ENCODE measurements around the gene ANGPT4. TPM values are rescaled to one million over a fixed set of nuclear protein-coding genes. Genes with fewer than 3 reads are reported as not detected.

The ANGPT4 gene
- total and polyA plus RNA-seq, 2 of the 13 experiments (the other 11 are each of a cell fraction or from before 2014, with no cell fraction given), result not detected

- ChIA-PET CTCF (ENCODE audit: low intra/inter-chr PET ratio, low total read pairs) (interaction anchor here (1.4 to 6.5 kb wide), 2 partner anchors 140 to 195 kb away, joined by 6 to 185 read pairs; no protein-coding TSS in a partner anchor), POLR2A (interaction anchor here (1.0 kb wide), 1 partner anchor 124 kb away, joined by 3 read pairs; no protein-coding TSS in a partner anchor)
- WGBS (ENCODE audit: low lambda C conversion rate), result 10% methylated on average over 13 of the region's 13 CpGs
- Histone ChIP-seq H3K27ac (ENCODE audit: extremely low read length, insufficient read depth, low read length) (no peak overlapping the region), H3K9ac (ENCODE audit: insufficient read depth, low read depth, low read length) (no peak overlapping the region), H3K27me3 (ENCODE audit: control insufficient read depth in 1 of 2, insufficient read depth in 2 of 2, low read length in 2 of 2) (peaks cover 12 to 39% of the 10 kb centered on the region in 2 experiments), H2AFZ (ENCODE audit: low read length) (no peak overlapping the region), H3K4me2 (ENCODE audit: low read depth, low read length) (no peak overlapping the region), H4K20me1 (ENCODE audit: insufficient read depth, low read length) (no peaks in the 10 kb centered on the region), H3K36me3 (replicated peaks in 1 of 2; ENCODE audit: control insufficient read depth in 1 of 2, insufficient read depth in 2 of 2, low read length in 2 of 2) (no peaks in the 10 kb centered on the region), H3K9me3 (ENCODE audit: low read length) (no peaks in the 10 kb centered on the region), H3K79me2 (ENCODE audit: insufficient read depth, low read length) (no peaks in the 10 kb centered on the region), H3K4me3 (replicated peaks in 1 of 3; ENCODE audit: insufficient read depth in 1 of 3, low read depth in 2 of 3, low read length in 3 of 3) (no peak overlapping the region), H3K4me1 (ENCODE audit: insufficient read depth, low read length) (no peaks in the 10 kb centered on the region)
- ATAC-seq (peak; percentile 87), DNase-seq (ENCODE audit: low spot score) (peak; percentile 74), FAIRE-seq (peak; percentile 98)
- intact Hi-C loops (cut with micrococcal nuclease; ENCODE audit: unreplicated experiment) (loop anchor here (1.0 kb wide), 1 partner anchor 140 kb away; no protein-coding TSS in a partner anchor), in situ Hi-C loops (cut with HindIII; ENCODE audit: extremely low pct_ligation_motif_present, low pct_unique_long_range_greater_than_20kb) (loop anchor here (5.0 to 10.0 kb wide), 2 partner anchors 139 to 228 kb away; partner anchors contain the start of gene TMEM74B)
- BruUV-seq (replicated peaks), result no TSS peak
- TF ChIP-seq ZSCAN9 (CRISPR knock-in tag; IDR thresholded peaks at IDR 0.05; ENCODE audit: borderline replicate concordance) (0 out of 2 replicates have a peak, but pooled peaks have one; percentile 66), MIER2 (CRISPR knock-in tag; IDR thresholded peaks at IDR 0.05) (peak; percentile 69; the same call in 1 of the 2 replicates), ZNF253 (CRISPR knock-in tag; IDR thresholded peaks at IDR 0.05; ENCODE audit: borderline replicate concordance) (no peak), ZNF710 (CRISPR knock-in tag; IDR thresholded peaks at IDR 0.05; ENCODE audit: borderline replicate concordance) (peak; percentile 47; the same call in 1 of the 2 replicates), SP2 (CRISPR knock-in tag; IDR thresholded peaks at IDR 0.05) (no peak), BHLHE40 (IDR thresholded peaks at IDR 0.05; ENCODE audit: low read length) (peak; percentile 50; the same call in 1 of the 2 replicates), NRL (CRISPR knock-in tag; IDR thresholded peaks at IDR 0.05; ENCODE audit: borderline replicate concordance) (peak; percentile 75; the same call in 1 of the 2 replicates), KDM2A (CRISPR knock-in tag; IDR thresholded peaks at IDR 0.05; ENCODE audit: borderline replicate concordance, low read depth) (peak; percentile 90), HOXA9 (CRISPR knock-in tag; IDR thresholded peaks at IDR 0.05; ENCODE audit: borderline replicate concordance) (peak; percentile 82; the same call in 1 of the 2 replicates)
- TF ChIP-seq, protein P1, sequence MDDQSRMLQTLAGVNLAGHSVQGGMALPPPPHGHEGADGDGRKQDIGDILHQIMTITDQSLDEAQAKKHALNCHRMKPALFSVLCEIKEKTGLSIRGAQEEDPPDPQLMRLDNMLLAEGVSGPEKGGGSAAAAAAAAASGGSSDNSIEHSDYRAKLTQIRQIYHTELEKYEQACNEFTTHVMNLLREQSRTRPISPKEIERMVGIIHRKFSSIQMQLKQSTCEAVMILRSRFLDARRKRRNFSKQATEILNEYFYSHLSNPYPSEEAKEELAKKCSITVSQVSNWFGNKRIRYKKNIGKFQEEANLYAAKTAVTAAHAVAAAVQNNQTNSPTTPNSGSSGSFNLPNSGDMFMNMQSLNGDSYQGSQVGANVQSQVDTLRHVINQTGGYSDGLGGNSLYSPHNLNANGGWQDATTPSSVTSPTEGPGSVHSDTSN (CRISPR knock-in tag; IDR thresholded peaks at IDR 0.05; ENCODE audit: borderline replicate concordance), result no peak
- TF ChIP-seq, protein P2, sequence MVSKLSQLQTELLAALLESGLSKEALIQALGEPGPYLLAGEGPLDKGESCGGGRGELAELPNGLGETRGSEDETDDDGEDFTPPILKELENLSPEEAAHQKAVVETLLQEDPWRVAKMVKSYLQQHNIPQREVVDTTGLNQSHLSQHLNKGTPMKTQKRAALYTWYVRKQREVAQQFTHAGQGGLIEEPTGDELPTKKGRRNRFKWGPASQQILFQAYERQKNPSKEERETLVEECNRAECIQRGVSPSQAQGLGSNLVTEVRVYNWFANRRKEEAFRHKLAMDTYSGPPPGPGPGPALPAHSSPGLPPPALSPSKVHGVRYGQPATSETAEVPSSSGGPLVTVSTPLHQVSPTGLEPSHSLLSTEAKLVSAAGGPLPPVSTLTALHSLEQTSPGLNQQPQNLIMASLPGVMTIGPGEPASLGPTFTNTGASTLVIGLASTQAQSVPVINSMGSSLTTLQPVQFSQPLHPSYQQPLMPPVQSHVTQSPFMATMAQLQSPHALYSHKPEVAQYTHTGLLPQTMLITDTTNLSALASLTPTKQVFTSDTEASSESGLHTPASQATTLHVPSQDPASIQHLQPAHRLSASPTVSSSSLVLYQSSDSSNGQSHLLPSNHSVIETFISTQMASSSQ (IDR thresholded peaks at IDR 0.05; ENCODE audit: low read depth), result no peak
- TF ChIP-seq, protein P2 (CRISPR knock-in tag; IDR thresholded peaks at IDR 0.05; ENCODE audit: borderline replicate concordance), result no peak
Measured at GRCh38 chr20:956330-956951, 40.3 kb upstream of the ANGPT4 start.
